ENCODE results near the gene INTS6. TPM values are rescaled to one million over a fixed set of nuclear protein-coding genes. Genes with fewer than 3 reads are reported as not detected.

The INTS6 gene
- total RNA-seq, 6 experiments from 2014 or later, result 21.7 to 40.8 (median 32.7) TPM

DNA sequence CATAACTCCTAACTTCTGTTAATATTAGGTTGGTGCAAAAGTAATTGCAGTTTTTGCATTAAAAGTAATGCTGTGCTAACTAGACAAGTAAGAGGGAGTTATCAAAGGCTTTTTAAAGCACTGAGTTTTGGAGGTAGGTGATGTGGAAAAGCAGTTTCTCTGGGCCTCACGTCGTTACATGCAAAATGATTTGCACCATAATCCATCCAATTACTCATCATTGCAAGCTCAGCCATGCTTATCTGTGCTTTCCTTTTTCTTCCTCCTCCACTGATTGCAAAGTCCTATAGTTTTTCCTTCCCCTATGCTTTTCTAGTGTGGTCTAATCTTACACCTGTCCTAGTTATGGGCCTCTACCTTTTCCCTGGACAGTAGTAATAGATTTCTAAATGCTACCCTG is 35.4 kb upstream of the INTS6 start:
- Histone ChIP-seq H3K9me3 (no peaks in the 10 kb centered on the region), H3K27me3 (no peaks in the 10 kb centered on the region), H3K36me3 (no peaks in the 10 kb centered on the region), H3K4me3 (no peak overlapping the region), H3K27ac (no peak overlapping the region), H3K4me1 (no peaks in the 10 kb centered on the region)
- TF ChIP-seq, protein P1, sequence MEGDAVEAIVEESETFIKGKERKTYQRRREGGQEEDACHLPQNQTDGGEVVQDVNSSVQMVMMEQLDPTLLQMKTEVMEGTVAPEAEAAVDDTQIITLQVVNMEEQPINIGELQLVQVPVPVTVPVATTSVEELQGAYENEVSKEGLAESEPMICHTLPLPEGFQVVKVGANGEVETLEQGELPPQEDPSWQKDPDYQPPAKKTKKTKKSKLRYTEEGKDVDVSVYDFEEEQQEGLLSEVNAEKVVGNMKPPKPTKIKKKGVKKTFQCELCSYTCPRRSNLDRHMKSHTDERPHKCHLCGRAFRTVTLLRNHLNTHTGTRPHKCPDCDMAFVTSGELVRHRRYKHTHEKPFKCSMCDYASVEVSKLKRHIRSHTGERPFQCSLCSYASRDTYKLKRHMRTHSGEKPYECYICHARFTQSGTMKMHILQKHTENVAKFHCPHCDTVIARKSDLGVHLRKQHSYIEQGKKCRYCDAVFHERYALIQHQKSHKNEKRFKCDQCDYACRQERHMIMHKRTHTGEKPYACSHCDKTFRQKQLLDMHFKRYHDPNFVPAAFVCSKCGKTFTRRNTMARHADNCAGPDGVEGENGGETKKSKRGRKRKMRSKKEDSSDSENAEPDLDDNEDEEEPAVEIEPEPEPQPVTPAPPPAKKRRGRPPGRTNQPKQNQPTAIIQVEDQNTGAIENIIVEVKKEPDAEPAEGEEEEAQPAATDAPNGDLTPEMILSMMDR (IDR thresholded peaks at IDR 0.05), result no peak
- no peak for TF ChIP-seq POLR2A (IDR thresholded peaks at IDR 0.05)
- intact Hi-C loops (cut with DNase I), result no loop called here
- DNase-seq (no peak), ATAC-seq (no peak)
- WGBS (ENCODE audit: insufficient coverage, low coverage, low lambda C conversion rate, missing lambda C conversion rate), result 78% methylated on average over 2 of the region's 2 CpGs

DNA sequence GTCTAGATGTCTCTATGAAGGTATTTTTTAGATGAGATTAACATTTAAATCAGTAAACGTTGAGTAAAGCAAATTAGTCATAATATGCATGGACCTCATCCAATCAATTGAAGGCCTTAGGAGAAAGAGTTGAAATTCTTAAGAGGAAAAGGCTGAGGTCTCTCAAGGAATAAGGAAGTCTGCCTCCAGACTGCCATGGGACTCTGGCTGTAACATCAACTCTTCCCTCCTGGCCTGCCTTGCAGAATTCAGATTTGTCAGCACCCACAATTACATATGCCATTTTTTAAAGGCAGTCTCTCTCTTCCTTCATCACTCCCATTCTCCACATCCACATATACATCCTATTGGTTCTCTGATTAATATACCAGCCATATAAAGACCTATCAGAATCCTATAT is 28.8 kb upstream of the INTS6 start:
- 60% methylated on average over 1 of the region's 1 CpG for WGBS (ENCODE audit: insufficient coverage, low coverage, low lambda C conversion rate, missing lambda C conversion rate)
- H3K4me1 ChIP-seq, result peaks cover 0 to 20% (median 4%) of the 10 kb centered on the region in 4 donors
- TF ChIP-seq, protein P1 (IDR thresholded peaks at IDR 0.05), result no peak
- no peak for TF ChIP-seq POLR2A (IDR thresholded peaks at IDR 0.05)
- no peak overlapping the region for H3K27ac ChIP-seq
- no peaks in the 10 kb centered on the region for H3K36me3 ChIP-seq
- intact Hi-C loops (cut with DNase I), result no loop called here
- no peak for ATAC-seq
- H3K9me3 ChIP-seq, result no peaks in the 10 kb centered on the region
- DNase-seq, result no peak
- no peak overlapping the region for H3K4me3 ChIP-seq
- no peaks in the 10 kb centered on the region for H3K27me3 ChIP-seq

DNA sequence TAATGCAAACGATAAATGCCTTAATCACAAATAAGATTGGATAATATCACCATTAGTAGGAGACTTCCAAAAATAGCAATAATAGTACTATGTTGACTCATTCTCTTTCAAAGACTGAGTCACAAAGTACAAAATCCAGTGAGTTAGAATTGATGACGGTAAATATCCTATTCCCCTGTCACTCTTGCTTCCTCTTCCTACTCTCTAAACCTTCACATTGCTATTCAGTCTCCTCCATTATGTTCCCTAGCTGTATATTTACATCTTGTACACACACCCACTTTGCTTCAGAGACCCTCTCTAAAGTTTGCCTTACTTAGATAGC is 26.3 kb upstream of the INTS6 start:
- Histone ChIP-seq H3K27ac (peak overlapping the region in 1 of 3 donors; percentile 82), H3K27me3 (no peaks in the 10 kb centered on the region), H3K4me1 (peaks cover 0 to 31% (median 9%) of the 10 kb centered on the region in 4 donors), H3K36me3 (no peaks in the 10 kb centered on the region), H3K9me3 (no peaks in the 10 kb centered on the region), H3K4me3 (no peak overlapping the region)
- ATAC-seq (peak in 1 of 4 donors; percentile 70), DNase-seq (no peak)
- WGBS (ENCODE audit: insufficient coverage, low coverage, low lambda C conversion rate, missing lambda C conversion rate), result 15% methylated on average over 2 of the region's 2 CpGs
- TF ChIP-seq, protein P1 (IDR thresholded peaks at IDR 0.05), result no peak
- TF ChIP-seq POLR2A (IDR thresholded peaks at IDR 0.05), result no peak
- intact Hi-C loops (cut with DNase I), result no loop called here

DNA sequence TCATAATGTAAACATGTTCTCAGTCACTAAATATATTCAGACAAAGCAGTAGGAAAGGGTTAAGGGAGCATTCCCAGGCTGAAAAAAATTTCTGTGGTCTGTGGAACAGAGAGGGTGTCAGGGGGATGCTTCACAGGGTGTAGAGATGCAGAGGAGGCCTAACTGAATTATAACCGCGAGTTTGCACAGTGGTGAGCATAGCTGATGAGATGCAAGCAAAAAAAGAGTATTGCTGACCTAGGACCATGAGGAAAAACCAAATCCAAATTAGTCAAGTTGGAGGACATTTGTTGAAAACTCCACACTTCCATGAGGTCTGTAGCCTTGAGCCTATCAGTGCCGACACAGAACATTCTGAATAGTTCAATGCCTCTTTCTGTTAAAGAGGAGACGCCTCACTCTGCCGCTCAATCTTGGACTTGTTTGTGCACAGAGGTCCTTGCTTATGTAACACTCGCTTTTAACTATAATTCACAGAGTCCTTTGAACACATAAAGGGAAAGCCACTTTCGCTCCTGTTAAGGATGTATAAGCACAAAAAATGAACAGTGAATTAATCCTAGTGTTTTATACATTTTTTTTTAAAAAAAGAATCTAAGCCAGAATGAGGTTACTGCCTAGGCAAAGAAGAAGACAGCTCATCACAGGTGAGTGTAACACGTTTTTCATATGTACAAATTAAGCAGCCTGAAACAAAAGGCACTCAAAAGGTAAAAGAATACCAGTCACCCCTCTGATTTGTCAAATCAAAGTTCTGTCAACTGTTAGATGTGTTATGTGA is 25.8 kb upstream of the INTS6 start:
- peaks cover 0 to 31% (median 9%) of the 10 kb centered on the region in 4 donors for H3K4me1 ChIP-seq
- no peaks in the 10 kb centered on the region for H3K36me3 ChIP-seq
- no peaks in the 10 kb centered on the region for H3K27me3 ChIP-seq
- H3K9me3 ChIP-seq, result no peaks in the 10 kb centered on the region
- intact Hi-C loops (cut with DNase I), result no loop called here
- DNase-seq (no peak), ATAC-seq (peak; percentile 41 to 69 (median 66))
- TF ChIP-seq, protein P1 (IDR thresholded peaks at IDR 0.05), result no peak
- no peak for TF ChIP-seq POLR2A (IDR thresholded peaks at IDR 0.05)
- H3K27ac ChIP-seq, result peak overlapping the region; percentile 8 to 82 (median 50)
- H3K4me3 ChIP-seq, result no peak overlapping the region
- 38% methylated on average over 8 of the region's 8 CpGs for WGBS (ENCODE audit: insufficient coverage, low coverage, low lambda C conversion rate, missing lambda C conversion rate)

All from right lobe of liver (tissue), 6 donors.